Measurements from ENCODE around the gene AMBRA1. TPM values are rescaled to one million over a fixed set of nuclear protein-coding genes. Genes with fewer than 3 reads are reported as not detected.

AMBRA1 gene
- total and polyA plus RNA-seq, 12 donors, result 5.2 to 23.3 (median 16.0) TPM

DNA sequence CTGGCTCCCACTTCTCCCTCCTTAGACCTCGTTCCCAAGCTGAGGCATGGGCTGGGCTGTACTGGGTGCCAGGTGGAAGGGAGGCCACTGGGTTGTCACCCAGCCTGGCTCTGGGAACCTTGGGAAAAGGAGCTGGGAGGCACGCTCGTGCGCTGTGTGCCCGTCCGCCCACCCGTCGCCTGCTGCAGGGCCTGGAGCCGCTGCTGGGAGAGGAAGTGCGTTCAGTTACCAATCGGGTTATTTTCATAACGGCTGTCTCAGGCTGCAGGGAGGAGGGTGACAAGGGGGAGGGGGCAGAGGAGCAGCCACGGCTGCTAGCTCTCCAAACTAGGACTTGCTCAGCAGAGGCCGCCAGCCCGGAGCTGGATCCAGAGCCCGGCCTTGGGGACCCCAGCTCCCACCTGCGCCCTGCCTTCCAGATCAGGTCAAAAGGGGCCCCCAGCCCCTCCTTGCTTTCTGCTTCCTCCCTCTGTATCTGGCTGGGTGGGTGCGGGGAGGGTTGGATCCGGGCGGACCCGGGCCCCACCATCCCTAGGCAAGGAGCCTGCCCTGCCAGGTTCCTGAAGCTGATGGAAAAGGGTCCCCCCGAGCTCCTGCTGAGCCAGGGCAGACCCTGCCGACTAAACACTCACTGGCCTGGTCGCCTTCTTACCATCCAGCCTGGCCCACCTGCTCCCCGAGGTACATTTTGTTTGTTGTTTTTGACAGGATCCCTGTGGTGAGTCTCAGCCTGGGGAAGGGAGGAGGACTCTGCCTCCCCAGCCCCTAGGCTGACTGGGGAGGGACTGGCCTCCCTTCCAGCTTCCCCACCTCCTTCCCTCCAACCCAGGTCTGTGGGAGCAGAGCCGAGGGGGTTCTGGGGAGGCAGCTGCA, 232.3 kb downstream of the AMBRA1 start:
- intact Hi-C loops (cut with DNase I), result loop anchor here in 2 of 10 donors (2.0 to 5.0 kb wide), 2 partner anchors 13 to 124 kb away; no protein-coding TSS in a partner anchor

DNA sequence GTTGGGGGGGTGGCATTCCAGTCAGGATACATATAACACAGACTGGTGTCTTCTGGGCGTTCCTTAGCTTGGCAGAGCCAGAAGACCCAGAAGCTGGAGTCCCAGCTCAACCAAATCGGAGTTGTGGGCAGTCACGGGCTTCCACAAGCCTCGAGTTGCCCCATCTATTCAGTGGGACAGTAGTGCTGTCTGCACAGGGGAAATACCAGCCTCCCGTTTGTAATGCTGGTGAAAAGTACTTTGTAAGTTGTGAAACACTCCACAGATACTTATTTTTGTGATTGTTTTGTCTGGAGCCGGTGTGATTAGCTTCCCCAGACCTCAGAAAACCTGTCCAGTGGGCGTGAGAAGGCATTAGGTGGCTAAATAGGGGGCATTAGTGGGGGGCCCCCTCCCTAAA, 232.9 kb downstream of the AMBRA1 start:
- Histone ChIP-seq H3K27ac (peak overlapping the region; percentile 68 to 97 (median 93)), H3K4me3 (peak overlapping the region in 9 of 10 donors; percentile 31 to 60 (median 57)), H3K36me3 (peaks cover 0 to 30% (median 0%) of the 10 kb centered on the region in 9 donors), H3K4me1 (peaks cover 25 to 86% (median 54%) of the 10 kb centered on the region in 9 donors), H3K27me3 (no peaks in the 10 kb centered on the region), H3K9me3 (no peaks in the 10 kb centered on the region)
- DNase-seq, result peak in 1 of 2 donors; percentile 3
- ATAC-seq, result no peak
- WGBS, 2 donors, result 50% methylated on average over 7 of the region's 7 CpGs
- no peak for TF ChIP-seq CTCF (IDR thresholded peaks at IDR 0.05)
- intact Hi-C loops (cut with DNase I), result loop anchor here in 1 of 10 donors (5.0 kb wide), 1 partner anchor 124 kb away; no protein-coding TSS in a partner anchor

More for the DNA sequence above, 232.3 kb downstream of the AMBRA1 start:
- whole genome bisulfite sequencing, 2 donors, result 6 to 10% methylated on average over 23 to 26 of the region's 26 CpGs
- Histone ChIP-seq H3K4me3 (peak overlapping the region in 9 of 10 donors; percentile 31 to 60 (median 57)), H3K27me3 (no peaks in the 10 kb centered on the region), H3K27ac (peak overlapping the region; percentile 68 to 97 (median 93)), H3K36me3 (peaks cover 0 to 26% (median 0%) of the 10 kb centered on the region in 9 donors), H3K9me3 (no peaks in the 10 kb centered on the region), H3K4me1 (peaks cover 25 to 79% (median 54%) of the 10 kb centered on the region in 9 donors)
- ATAC-seq, result peak; percentile 72 to 87 (median 82)
- DNase-seq, result peak; percentile 74 to 87
- no peak for TF ChIP-seq CTCF (IDR thresholded peaks at IDR 0.05)

DNA sequence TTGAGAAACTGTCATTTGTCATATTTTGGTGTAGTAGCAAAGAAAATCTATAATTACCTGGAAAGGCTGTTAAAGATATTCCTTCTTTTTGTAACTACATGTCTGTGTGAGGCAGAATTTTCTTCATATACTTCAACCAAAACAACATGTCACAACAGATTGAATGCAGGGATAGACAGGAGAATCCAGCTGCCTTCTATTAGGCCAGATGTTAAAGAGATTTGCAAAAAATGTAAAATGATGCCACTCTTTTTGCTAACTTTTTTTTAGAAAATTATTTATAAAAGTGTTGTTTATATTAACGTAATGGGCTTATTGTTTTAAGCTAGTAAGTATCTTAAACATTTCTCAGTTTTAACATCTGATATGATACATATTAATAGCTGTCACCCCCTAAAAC, 233.9 kb downstream of the AMBRA1 start:
- WGBS, 2 donors, result 74 to 81% methylated on average over 1 of the region's 1 CpG
- no peak for DNase-seq
- no peak for TF ChIP-seq CTCF (IDR thresholded peaks at IDR 0.05)
- H3K4me1 ChIP-seq, result peaks cover 25 to 89% (median 50%) of the 10 kb centered on the region in 9 donors
- no peak overlapping the region for H3K4me3 ChIP-seq
- H3K36me3 ChIP-seq, result peaks cover 0 to 24% (median 0%) of the 10 kb centered on the region in 9 donors
- no peaks in the 10 kb centered on the region for H3K9me3 ChIP-seq
- H3K27me3 ChIP-seq, result no peaks in the 10 kb centered on the region
- H3K27ac ChIP-seq, result no peak overlapping the region
- intact Hi-C loops (cut with DNase I), result loop anchor here in 1 of 10 donors (5.0 kb wide), 1 partner anchor 123 kb away; no protein-coding TSS in a partner anchor
- ATAC-seq, result no peak

GRCh38 chr11:46357483-46357936, 236.3 kb downstream of the AMBRA1 start:
- DNase-seq (no peak), ATAC-seq (peak in 1 of 8 donors; percentile 2)
- intact Hi-C loops (cut with DNase I), result no loop called here
- Histone ChIP-seq H3K27me3 (no peaks in the 10 kb centered on the region), H3K9me3 (no peaks in the 10 kb centered on the region), H3K4me1 (peaks cover 16 to 85% (median 37%) of the 10 kb centered on the region in 9 donors), H3K27ac (peak overlapping the region in 3 of 10 donors; percentile 23 to 51 (median 51)), H3K4me3 (no peak overlapping the region), H3K36me3 (peaks cover 0 to 28% (median 0%) of the 10 kb centered on the region in 9 donors)
- 74 to 80% methylated on average over 11 of the region's 11 CpGs for WGBS, 2 donors
- TF ChIP-seq CTCF (IDR thresholded peaks at IDR 0.05), result no peak
